ENCODE results near the gene SLC25A36.

- TF ChIP-seq POLR2A (IDR thresholded peaks at IDR 0.05) (no peak), POLR2AphosphoS5 (IDR thresholded peaks at IDR 0.05) (no peak), CTCF (IDR thresholded peaks at IDR 0.05) (no peak), EP300 (IDR thresholded peaks at IDR 0.05) (no peak)
These were observed 39.0 kb downstream of the SLC25A36 start for GRCh38 chr3:140980663-140981062.
